HEK293 (cell line): ENCODE measurements around the gene OTOF.

Experiments used
- CTCF ChIA-PET: fragments of 350-600 bp; formaldehyde crosslinking; extraction: SDS; loops from one replicate; lab custom pipeline; 2021; ENCODE audit warnings: antibody characterized with exemption; lab: Yijun Ruan, JAX
- POLR2A ChIA-PET: fragments of 300-600 bp; formaldehyde crosslinking; extraction: SDS; loops from one replicate; lab custom pipeline; 2020; ENCODE audit warnings: antibody characterized with exemption, inconsistent platforms; lab: Yijun Ruan, JAX
- H3K27ac ChIP-seq: fragments of 200-500 bp; sonication (Bioruptor generic); 2 replicates; pipeline ENCODE4 v1.5.1; 2014; ENCODE audit warnings: low read depth, low read length, control low read depth, inconsistent platforms; ENCODE audit errors: extremely low read depth
- H3K36me3 ChIP-seq, 2 experiments: fragments of 200-500 bp in 1 of 2; sonication (Bioruptor generic) in 1 of 2; 1 replicate in 1 of 2; 2 replicates in 1 of 2; pipeline ENCODE4 v1.5.1; 2014 to 2017; ENCODE audit warnings: inconsistent platforms in 2 of 2, low read length in 2 of 2; ENCODE audit not compliant: control insufficient read depth in 2 of 2, insufficient read depth in 1 of 2
- H3K4me1 ChIP-seq: fragments of 200-500 bp; sonication (Bioruptor generic); 2 replicates; pipeline ENCODE4 v1.5.1; 2014; ENCODE audit warnings: mild to moderate bottlenecking, low read length, inconsistent platforms; ENCODE audit not compliant: control insufficient read depth, insufficient read depth
- H3K4me3 ChIP-seq: 2 replicates; pipeline ENCODE4 v1.5.1; 2011; ENCODE audit warnings: low read depth, mild to moderate bottlenecking, control low read depth, low read length, moderate library complexity
- H3K9me3 ChIP-seq: fragments of 200-500 bp; sonication (Bioruptor generic); 2 replicates; pipeline ENCODE4 v1.5.1; 2014; ENCODE audit warnings: low read depth, low read length, inconsistent platforms; ENCODE audit not compliant: control insufficient read depth, insufficient read depth
- MEIS1 ChIP-seq: sonication (generic); formaldehyde crosslinking; IDR thresholded peaks from 2 replicates; pipeline ENCODE4 v1.8.1; 2022; ENCODE audit warnings: missing genetic modification reagents, mild to moderate bottlenecking, borderline replicate concordance
- SETDB1 ChIP-seq: IDR thresholded peaks from one replicate; pipeline ENCODE4 v1.6.1; 2017; ENCODE audit warnings: mild to moderate bottlenecking, low read length, moderate library complexity, mixed read lengths; ENCODE audit not compliant: insufficient read length
- YY2 ChIP-seq: fragments of 450-650 bp; formaldehyde crosslinking; IDR thresholded peaks from 2 replicates; pipeline ENCODE4 v1.5.1; 2016; ENCODE audit warnings: missing biosample characterization, missing genetic modification characterization
- ZFHX2 ChIP-seq: fragments of 450-650 bp; formaldehyde crosslinking; conservative IDR thresholded peaks from 2 replicates; pipeline ENCODE4 v1.5.1; 2016; ENCODE audit warnings: missing biosample characterization, missing genetic modification characterization
- ZNF10 ChIP-seq: fragments of 450-650 bp; formaldehyde crosslinking; IDR thresholded peaks from 2 replicates; pipeline ENCODE4 v1.5.1; 2017; ENCODE audit warnings: missing biosample characterization, missing genetic modification characterization
- ZNF146 ChIP-seq: fragments of 450-650 bp; formaldehyde crosslinking; IDR thresholded peaks from 2 replicates; pipeline ENCODE4 v1.5.1; 2016; ENCODE audit warnings: missing biosample characterization, missing genetic modification characterization
- ZNF202 ChIP-seq: fragments of 450-650 bp; formaldehyde crosslinking; IDR thresholded peaks from 2 replicates; pipeline ENCODE4 v1.5.1; 2016; ENCODE audit warnings: missing biosample characterization, missing genetic modification characterization, borderline replicate concordance
- ZNF214 ChIP-seq: fragments of 450-650 bp; formaldehyde crosslinking; IDR thresholded peaks from 2 replicates; pipeline ENCODE4 v1.5.1; 2017; ENCODE audit warnings: missing biosample characterization, mild to moderate bottlenecking, missing genetic modification characterization, borderline replicate concordance
- ZNF239 ChIP-seq: fragments of 450-650 bp; formaldehyde crosslinking; IDR thresholded peaks from 2 replicates; pipeline ENCODE4 v1.5.1; 2016; ENCODE audit warnings: missing biosample characterization, missing genetic modification characterization
- ZNF366 ChIP-seq: fragments of 450-650 bp; formaldehyde crosslinking; conservative IDR thresholded peaks from 2 replicates; pipeline ENCODE4 v1.5.1; 2016; ENCODE audit warnings: missing biosample characterization, missing genetic modification characterization
- ZNF433 ChIP-seq: fragments of 450-650 bp; formaldehyde crosslinking; IDR thresholded peaks from 2 replicates; pipeline ENCODE4 v1.5.1; 2016; ENCODE audit warnings: missing biosample characterization, missing genetic modification characterization, low read depth
- ZNF658 ChIP-seq: fragments of 450-650 bp; formaldehyde crosslinking; IDR thresholded peaks from 2 replicates; pipeline ENCODE4; 2016; ENCODE audit warnings: missing biosample characterization, missing genetic modification characterization
- ZNF707 ChIP-seq: fragments of 450-650 bp; formaldehyde crosslinking; IDR thresholded peaks from 2 replicates; pipeline ENCODE4 v1.5.1; 2016; ENCODE audit warnings: missing biosample characterization, missing genetic modification characterization
- ZNF768 ChIP-seq: fragments of 450-650 bp; formaldehyde crosslinking; IDR thresholded peaks from 2 replicates; pipeline ENCODE4 v1.5.1; 2018; ENCODE audit warnings: missing biosample characterization, mild to moderate bottlenecking, missing genetic modification characterization
- ZNF776 ChIP-seq: fragments of 450-650 bp; formaldehyde crosslinking; IDR thresholded peaks from 2 replicates; pipeline ENCODE4 v1.5.0; 2017; ENCODE audit warnings: missing biosample characterization, missing genetic modification characterization, borderline replicate concordance
- ZNF791 ChIP-seq: fragments of 450-650 bp; formaldehyde crosslinking; IDR thresholded peaks from 2 replicates; pipeline ENCODE4 v1.5.1; 2016; ENCODE audit warnings: missing biosample characterization, missing genetic modification characterization
- ZNF837 ChIP-seq: fragments of 450-650 bp; formaldehyde crosslinking; IDR thresholded peaks from 2 replicates; pipeline ENCODE4 v1.5.1; 2016; ENCODE audit warnings: missing biosample characterization, missing genetic modification characterization
- TF ChIP-seq, protein P1 (sequence below): fragments of 450-650 bp; formaldehyde crosslinking; IDR thresholded peaks from 2 replicates; pipeline ENCODE4 v1.5.1; 2016; ENCODE audit warnings: missing biosample characterization, missing genetic modification characterization
- TF ChIP-seq, protein P2 (sequence below): fragments of 450-650 bp; formaldehyde crosslinking; IDR thresholded peaks from 2 replicates; pipeline ENCODE4 v1.5.1; 2016; ENCODE audit warnings: missing biosample characterization, missing genetic modification characterization
- TF ChIP-seq, protein P3 (sequence below): fragments of 450-650 bp; formaldehyde crosslinking; IDR thresholded peaks from 2 replicates; pipeline ENCODE4 v1.5.1; 2017; ENCODE audit warnings: missing biosample characterization, mild to moderate bottlenecking, missing genetic modification characterization, moderate library complexity
- TF ChIP-seq, protein P4 (sequence below): fragments of 450-650 bp; formaldehyde crosslinking; IDR thresholded peaks from 2 replicates; pipeline ENCODE4; 2016; ENCODE audit warnings: missing biosample characterization, missing genetic modification characterization
- TF ChIP-seq, protein P5 (sequence below): fragments of 450-650 bp; formaldehyde crosslinking; IDR thresholded peaks from 2 replicates; pipeline ENCODE4 v1.5.1; 2016; ENCODE audit warnings: missing biosample characterization, missing genetic modification characterization
- TF ChIP-seq, protein P6 (sequence below): fragments of 450-650 bp; formaldehyde crosslinking; IDR thresholded peaks from 2 replicates; pipeline ENCODE4 v1.5.1; 2016; ENCODE audit warnings: missing biosample characterization, missing genetic modification characterization

The OTOF gene

DNA sequence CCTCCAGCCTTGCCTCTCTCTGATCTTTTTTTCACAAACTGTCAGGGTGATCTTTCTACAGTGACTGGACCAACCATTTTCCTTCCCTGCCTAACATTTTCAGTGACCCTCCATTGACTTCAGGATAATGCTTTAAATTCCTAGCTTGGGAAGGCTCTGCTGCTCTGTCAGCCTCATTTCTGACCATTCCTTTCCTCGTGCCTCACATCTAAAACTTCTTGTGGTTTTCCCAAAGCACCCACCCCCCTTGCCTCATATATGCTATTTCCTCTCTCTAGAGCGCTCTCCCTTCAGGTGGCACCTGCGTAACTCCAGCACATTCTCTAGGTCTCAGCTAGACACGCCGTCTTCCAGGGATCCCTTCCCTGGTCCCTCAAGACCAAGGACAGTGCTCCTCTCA, 39.0 kb downstream of the OTOF start:
- Histone ChIP-seq H3K4me1 (peaks cover 4% of the 10 kb centered on the region; the same call in 1 of the 2 replicates), H3K36me3 (no peaks in the 10 kb centered on the region), H3K4me3 (no peak overlapping the region), H3K27ac (no peak overlapping the region), H3K9me3 (no peaks in the 10 kb centered on the region)
- no peak for TF ChIP-seq ZNF776 (tag by site-specific recombination)
- TF ChIP-seq YY2 (tag by site-specific recombination), result no peak
- TF ChIP-seq, protein P1, sequence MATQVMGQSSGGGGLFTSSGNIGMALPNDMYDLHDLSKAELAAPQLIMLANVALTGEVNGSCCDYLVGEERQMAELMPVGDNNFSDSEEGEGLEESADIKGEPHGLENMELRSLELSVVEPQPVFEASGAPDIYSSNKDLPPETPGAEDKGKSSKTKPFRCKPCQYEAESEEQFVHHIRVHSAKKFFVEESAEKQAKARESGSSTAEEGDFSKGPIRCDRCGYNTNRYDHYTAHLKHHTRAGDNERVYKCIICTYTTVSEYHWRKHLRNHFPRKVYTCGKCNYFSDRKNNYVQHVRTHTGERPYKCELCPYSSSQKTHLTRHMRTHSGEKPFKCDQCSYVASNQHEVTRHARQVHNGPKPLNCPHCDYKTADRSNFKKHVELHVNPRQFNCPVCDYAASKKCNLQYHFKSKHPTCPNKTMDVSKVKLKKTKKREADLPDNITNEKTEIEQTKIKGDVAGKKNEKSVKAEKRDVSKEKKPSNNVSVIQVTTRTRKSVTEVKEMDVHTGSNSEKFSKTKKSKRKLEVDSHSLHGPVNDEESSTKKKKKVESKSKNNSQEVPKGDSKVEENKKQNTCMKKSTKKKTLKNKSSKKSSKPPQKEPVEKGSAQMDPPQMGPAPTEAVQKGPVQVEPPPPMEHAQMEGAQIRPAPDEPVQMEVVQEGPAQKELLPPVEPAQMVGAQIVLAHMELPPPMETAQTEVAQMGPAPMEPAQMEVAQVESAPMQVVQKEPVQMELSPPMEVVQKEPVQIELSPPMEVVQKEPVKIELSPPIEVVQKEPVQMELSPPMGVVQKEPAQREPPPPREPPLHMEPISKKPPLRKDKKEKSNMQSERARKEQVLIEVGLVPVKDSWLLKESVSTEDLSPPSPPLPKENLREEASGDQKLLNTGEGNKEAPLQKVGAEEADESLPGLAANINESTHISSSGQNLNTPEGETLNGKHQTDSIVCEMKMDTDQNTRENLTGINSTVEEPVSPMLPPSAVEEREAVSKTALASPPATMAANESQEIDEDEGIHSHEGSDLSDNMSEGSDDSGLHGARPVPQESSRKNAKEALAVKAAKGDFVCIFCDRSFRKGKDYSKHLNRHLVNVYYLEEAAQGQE, result 0 out of 2 replicates have a peak, but pooled peaks have one; percentile 65
- ChIA-PET CTCF (interaction anchor here (0.6 to 1.0 kb wide), 3 partner anchors 43 to 302 kb away, joined by 3 read pairs; no protein-coding TSS in a partner anchor), POLR2A (no interaction called here)

DNA sequence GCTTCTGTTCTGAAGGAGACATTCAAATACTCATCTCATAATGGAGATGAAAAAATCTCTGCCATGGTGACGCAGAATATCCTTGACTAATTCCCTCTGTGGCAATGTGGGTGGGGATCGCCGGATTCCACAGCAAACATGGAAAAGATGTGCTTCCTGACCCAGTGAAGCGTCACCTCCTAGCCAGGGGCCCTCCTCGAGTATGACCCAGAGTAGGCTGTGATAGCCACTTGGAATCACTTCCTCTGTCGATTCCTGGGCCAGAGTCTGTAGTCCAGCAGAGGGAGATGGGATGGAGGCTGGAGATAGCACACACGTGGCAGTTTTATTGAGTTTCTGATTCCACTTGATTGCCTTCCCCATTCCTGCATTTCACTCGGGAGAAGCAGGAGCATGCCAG, 39.4 kb downstream of the OTOF start:
- no peaks in the 10 kb centered on the region for H3K36me3 ChIP-seq
- H3K4me3 ChIP-seq, result no peak overlapping the region
- no peak overlapping the region for H3K27ac ChIP-seq
- peaks cover 4% of the 10 kb centered on the region; the same call in 1 of the 2 replicates for H3K4me1 ChIP-seq
- no peaks in the 10 kb centered on the region for H3K9me3 ChIP-seq
- CTCF ChIA-PET, result interaction anchor here (0.7 kb wide), 1 partner anchor 302 kb away, joined by 3 read pairs; no protein-coding TSS in a partner anchor
- POLR2A ChIA-PET, result no interaction called here
- TF ChIP-seq ZNF707 (tag by site-specific recombination) (no peak), ZNF658 (no peak), ZNF146 (no peak), ZNF837 (tag by site-specific recombination) (no peak), SETDB1 (no peak), ZNF433 (tag by site-specific recombination) (no peak), ZNF10 (tag by site-specific recombination) (no peak), ZNF214 (no peak), MEIS1 (no peak), ZNF202 (tag by site-specific recombination) (no peak), ZNF791 (tag by site-specific recombination) (no peak), ZFHX2 (tag by site-specific recombination) (no peak), ZNF366 (tag by site-specific recombination) (no peak), ZNF768 (tag by site-specific recombination) (no peak), ZNF239 (tag by site-specific recombination) (no peak)
- TF ChIP-seq, protein P2, sequence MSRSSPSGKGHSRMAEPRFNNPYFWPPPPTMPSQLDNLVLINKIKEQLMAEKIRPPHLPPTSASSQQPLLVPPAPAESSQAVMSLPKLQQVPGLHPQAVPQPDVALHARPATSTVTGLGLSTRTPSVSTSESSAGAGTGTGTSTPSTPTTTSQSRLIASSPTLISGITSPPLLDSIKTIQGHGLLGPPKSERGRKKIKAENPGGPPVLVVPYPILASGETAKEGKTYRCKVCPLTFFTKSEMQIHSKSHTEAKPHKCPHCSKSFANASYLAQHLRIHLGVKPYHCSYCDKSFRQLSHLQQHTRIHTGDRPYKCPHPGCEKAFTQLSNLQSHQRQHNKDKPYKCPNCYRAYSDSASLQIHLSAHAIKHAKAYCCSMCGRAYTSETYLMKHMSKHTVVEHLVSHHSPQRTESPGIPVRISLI (tag by site-specific recombination), result no peak
- TF ChIP-seq, protein P3, sequence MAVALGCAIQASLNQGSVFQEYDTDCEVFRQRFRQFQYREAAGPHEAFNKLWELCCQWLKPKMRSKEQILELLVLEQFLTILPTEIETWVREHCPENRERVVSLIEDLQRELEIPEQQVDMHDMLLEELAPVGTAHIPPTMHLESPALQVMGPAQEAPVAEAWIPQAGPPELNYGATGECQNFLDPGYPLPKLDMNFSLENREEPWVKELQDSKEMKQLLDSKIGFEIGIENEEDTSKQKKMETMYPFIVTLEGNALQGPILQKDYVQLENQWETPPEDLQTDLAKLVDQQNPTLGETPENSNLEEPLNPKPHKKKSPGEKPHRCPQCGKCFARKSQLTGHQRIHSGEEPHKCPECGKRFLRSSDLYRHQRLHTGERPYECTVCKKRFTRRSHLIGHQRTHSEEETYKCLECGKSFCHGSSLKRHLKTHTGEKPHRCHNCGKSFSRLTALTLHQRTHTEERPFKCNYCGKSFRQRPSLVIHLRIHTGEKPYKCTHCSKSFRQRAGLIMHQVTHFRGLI, result no peak
- TF ChIP-seq, protein P4, sequence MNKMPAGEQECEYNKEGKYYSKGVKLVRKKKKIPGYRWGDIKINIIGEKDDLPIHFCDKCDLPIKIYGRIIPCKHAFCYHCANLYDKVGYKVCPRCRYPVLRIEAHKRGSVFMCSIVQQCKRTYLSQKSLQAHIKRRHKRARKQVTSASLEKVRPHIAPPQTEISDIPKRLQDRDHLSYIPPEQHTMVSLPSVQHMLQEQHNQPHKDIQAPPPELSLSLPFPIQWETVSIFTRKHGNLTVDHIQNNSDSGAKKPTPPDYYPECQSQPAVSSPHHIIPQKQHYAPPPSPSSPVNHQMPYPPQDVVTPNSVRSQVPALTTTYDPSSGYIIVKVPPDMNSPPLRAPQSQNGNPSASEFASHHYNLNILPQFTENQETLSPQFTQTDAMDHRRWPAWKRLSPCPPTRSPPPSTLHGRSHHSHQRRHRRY (tag by site-specific recombination), result no peak
- TF ChIP-seq, protein P5, sequence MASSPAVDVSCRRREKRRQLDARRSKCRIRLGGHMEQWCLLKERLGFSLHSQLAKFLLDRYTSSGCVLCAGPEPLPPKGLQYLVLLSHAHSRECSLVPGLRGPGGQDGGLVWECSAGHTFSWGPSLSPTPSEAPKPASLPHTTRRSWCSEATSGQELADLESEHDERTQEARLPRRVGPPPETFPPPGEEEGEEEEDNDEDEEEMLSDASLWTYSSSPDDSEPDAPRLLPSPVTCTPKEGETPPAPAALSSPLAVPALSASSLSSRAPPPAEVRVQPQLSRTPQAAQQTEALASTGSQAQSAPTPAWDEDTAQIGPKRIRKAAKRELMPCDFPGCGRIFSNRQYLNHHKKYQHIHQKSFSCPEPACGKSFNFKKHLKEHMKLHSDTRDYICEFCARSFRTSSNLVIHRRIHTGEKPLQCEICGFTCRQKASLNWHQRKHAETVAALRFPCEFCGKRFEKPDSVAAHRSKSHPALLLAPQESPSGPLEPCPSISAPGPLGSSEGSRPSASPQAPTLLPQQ (tag by site-specific recombination), result no peak
- TF ChIP-seq, protein P6, sequence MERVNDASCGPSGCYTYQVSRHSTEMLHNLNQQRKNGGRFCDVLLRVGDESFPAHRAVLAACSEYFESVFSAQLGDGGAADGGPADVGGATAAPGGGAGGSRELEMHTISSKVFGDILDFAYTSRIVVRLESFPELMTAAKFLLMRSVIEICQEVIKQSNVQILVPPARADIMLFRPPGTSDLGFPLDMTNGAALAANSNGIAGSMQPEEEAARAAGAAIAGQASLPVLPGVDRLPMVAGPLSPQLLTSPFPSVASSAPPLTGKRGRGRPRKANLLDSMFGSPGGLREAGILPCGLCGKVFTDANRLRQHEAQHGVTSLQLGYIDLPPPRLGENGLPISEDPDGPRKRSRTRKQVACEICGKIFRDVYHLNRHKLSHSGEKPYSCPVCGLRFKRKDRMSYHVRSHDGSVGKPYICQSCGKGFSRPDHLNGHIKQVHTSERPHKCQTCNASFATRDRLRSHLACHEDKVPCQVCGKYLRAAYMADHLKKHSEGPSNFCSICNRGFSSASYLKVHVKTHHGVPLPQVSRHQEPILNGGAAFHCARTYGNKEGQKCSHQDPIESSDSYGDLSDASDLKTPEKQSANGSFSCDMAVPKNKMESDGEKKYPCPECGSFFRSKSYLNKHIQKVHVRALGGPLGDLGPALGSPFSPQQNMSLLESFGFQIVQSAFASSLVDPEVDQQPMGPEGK (tag by site-specific recombination), result no peak
